HepG2 (cell line): ENCODE results near the gene MLLT1.

ENCODE experiments used
- POLR2AphosphoS5 ChIP-seq: IDR thresholded peaks from 2 replicates; pipeline ENCODE4 v1.6.1; 2012; ENCODE audit warnings: low read depth, low read length
- TF ChIP-seq, protein P1 (sequence below): sonication (generic); formaldehyde crosslinking; IDR thresholded peaks from 2 replicates; pipeline ENCODE4 v1.4.0; 2020; ENCODE audit warnings: low read depth, missing genetic modification reagents

DNA sequence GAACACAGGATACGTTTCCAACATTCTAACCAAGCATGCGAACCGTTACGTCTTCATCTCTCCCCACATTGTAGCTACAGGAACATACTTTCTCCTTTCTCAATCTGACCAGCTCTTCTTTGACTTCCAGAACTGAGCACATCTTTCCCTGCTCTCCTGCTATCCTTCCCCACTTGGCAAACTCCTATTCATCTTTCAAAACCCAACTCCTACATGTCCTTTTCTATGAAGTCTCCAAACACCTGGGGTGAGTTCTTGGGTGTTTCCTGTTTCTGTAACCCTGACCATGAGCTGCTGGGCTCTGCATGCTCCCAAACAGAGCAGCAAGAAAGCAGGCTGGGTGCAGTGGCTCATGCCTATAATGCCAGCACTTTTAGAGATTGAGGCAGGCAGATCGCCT lies 47.0 kb upstream of the MLLT1 start:
- no peak for TF ChIP-seq POLR2AphosphoS5
- TF ChIP-seq, protein P1, sequence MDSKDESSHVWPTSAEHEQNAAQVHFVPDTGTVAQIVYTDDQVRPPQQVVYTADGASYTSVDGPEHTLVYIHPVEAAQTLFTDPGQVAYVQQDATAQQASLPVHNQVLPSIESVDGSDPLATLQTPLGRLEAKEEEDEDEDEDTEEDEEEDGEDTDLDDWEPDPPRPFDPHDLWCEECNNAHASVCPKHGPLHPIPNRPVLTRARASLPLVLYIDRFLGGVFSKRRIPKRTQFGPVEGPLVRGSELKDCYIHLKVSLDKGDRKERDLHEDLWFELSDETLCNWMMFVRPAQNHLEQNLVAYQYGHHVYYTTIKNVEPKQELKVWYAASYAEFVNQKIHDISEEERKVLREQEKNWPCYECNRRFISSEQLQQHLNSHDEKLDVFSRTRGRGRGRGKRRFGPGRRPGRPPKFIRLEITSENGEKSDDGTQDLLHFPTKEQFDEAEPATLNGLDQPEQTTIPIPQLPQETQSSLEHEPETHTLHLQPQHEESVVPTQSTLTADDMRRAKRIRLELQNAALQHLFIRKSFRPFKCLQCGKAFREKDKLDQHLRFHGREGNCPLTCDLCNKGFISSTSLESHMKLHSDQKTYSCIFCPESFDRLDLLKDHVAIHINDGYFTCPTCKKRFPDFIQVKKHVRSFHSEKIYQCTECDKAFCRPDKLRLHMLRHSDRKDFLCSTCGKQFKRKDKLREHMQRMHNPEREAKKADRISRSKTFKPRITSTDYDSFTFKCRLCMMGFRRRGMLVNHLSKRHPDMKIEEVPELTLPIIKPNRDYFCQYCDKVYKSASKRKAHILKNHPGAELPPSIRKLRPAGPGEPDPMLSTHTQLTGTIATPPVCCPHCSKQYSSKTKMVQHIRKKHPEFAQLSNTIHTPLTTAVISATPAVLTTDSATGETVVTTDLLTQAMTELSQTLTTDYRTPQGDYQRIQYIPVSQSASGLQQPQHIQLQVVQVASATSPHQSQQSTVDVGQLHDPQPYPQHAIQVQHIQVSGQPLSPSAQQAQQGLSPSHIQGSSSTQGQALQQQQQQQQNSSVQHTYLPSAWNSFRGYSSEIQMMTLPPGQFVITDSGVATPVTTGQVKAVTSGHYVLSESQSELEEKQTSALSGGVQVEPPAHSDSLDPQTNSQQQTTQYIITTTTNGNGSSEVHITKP (CRISPR knock-in tag), result no peak
